Heart right ventricle (tissue), 16 donors: Measurements from ENCODE around the gene PARD3. TPM values are rescaled to one million over a fixed set of nuclear protein-coding genes. Genes with fewer than 3 reads are reported as not detected.

Experiments used
- ATAC-seq, 8 donors: fragments of 200-7000 bp; cut with Tn5 transposase; one replicate each; pipeline ENCODE4 v1.9.1; 2020; ENCODE audit warnings: mild to moderate bottlenecking in 8 of 8, moderate library complexity in 8 of 8, moderate number of reproducible peaks in 1 of 8
- DNase-seq, 2 donors: peaks; one replicate each; pipeline ENCODE4 v3.0.0-alpha.2; 2020
- H3K27ac ChIP-seq, 10 donors: fragments of 200-600 bp; sonication (generic) in 2 of 10; one replicate each; pipeline versions ENCODE4 v1.5.0 to v1.8.0; 2020 to 2022; ENCODE audit warnings: mild to moderate bottlenecking in 3 of 10
- H3K27me3 ChIP-seq, 7 donors: fragments of 200-600 bp; one replicate each; pipeline ENCODE4 v1.8.0; 2021 to 2022; ENCODE audit warnings: mild to moderate bottlenecking in 2 of 7
- H3K36me3 ChIP-seq, 9 donors: fragments of 200-600 bp; sonication (generic) in 1 of 9; one replicate each; pipeline versions ENCODE4 v1.5.0 to v1.8.0; 2020 to 2022; ENCODE audit warnings: mild to moderate bottlenecking in 2 of 9
- H3K4me1 ChIP-seq, 9 donors: fragments of 200-600 bp; sonication (generic) in 1 of 9; one replicate each; pipeline versions ENCODE4 v1.5.0 to v1.8.0; 2020 to 2022; ENCODE audit warnings: mild to moderate bottlenecking in 4 of 9
- H3K4me3 ChIP-seq, 10 donors: fragments of 200-600 bp; sonication (generic) in 2 of 10; one replicate each; pipeline versions ENCODE4 v1.5.0 to v1.8.0; 2020 to 2022; ENCODE audit warnings: mild to moderate bottlenecking in 7 of 10, moderate library complexity in 2 of 10
- H3K9me3 ChIP-seq, 11 donors: fragments of 200-600 bp in 10 of 11; sonication (generic) in 2 of 11; one replicate each; pipeline versions ENCODE4 v1.5.0 to v1.8.0; 2013 to 2022; ENCODE audit warnings: mild to moderate bottlenecking in 2 of 11, control low read depth in 1 of 11, moderate library complexity in 1 of 11
- CTCF ChIP-seq, 9 donors: fragments of 200-600 bp; sonication (generic) in 2 of 9; IDR thresholded peaks; one replicate each; pipeline versions ENCODE4 v1.5.0 to v1.8.0; 2021 to 2022; ENCODE audit warnings: antibody characterized with exemption in 9 of 9, mild to moderate bottlenecking in 5 of 9, moderate library complexity in 1 of 9
- WGBS, 2 donors: extraction: QIAGEN DNeasy Blood & Tissue Kit; methylation state at CpG; one replicate each; pipeline ENCODE4 v1.1.7; 2013; ENCODE audit warnings: inconsistent platforms in 1 of 2; 5-methylcytosine and 5-hydroxymethylcytosine counted together
- intact Hi-C, 10 donors: fragments of 100-400 bp; cut with DNase I; formaldehyde crosslinking; loops; one replicate each; pipeline versions ENCODE4 v1.11.1 to v1.14.2; 2022
- polyA plus RNA-seq, 2 donors: library from polyadenylated mRNA; stranded (reverse); fragments of 200-250 nt; gene quantifications; one replicate each; pipeline ENCODE4 v1.2.3, GENCODE V29; 2013
- total RNA-seq, 10 donors: library from RNA; stranded (reverse); fragmentation: NEBNext Ultra II Directional in 3 of 10; extraction: Animal tissue kit (Norgen Biotek cat#: 25700) in 3 of 10; gene quantifications; one replicate each; pipeline versions ENCODE4 v1.2.1 to v1.2.4, GENCODE V29; 2021 to 2023
- donor health status: Arrhythmogenic right ventricular cardiomyopathy.
- donor health status: ischemic (EF 13 %, LVEDD 7.1; RV severe dilation, severe dysfunction).
- donor health status: healthy with polysubstance abuse.
- donor health status: DM: no; HTN: yes; CAD: no.
- donor health status: DM: no; HTN: no; CAD: no.
- donor health status: ischemic (EF 25% LVEDD 6.9; RV normal size, moderate dysfunction).
- donor health status: ischemic (EF 25% LVEDD 5.7; RV mildly dilated, moderate dysfunction).
- donor health status: healthy.
- donor health status: DM: yes; HTN: yes; CAD: no.
- donor health status: Ischemic cardiomyopathy.
- donor health status: ischemic (EF 35%, LVEDD 5.7; RV mildly dilated, moderate dysfunction).
- donor health status: nonischemic (EF 11% LVEDD 7.7; RV severe dilation, severe dysfunction).
- donor health status: DM: yes; HTN: yes; CAD: no.
- donor health status: PGD.
- donor health status: ischemic (EF 29% LVEDD 5.4; RV normal size, mild dysfunction).
- donor health status: nonischemic (EF 23%, LVEDD 6.1; RV moderate dilation, normal function).

The PARD3 gene
- total and polyA plus RNA-seq, 12 donors = 19.7 to 41.8 (median 34.2) TPM

DNA sequence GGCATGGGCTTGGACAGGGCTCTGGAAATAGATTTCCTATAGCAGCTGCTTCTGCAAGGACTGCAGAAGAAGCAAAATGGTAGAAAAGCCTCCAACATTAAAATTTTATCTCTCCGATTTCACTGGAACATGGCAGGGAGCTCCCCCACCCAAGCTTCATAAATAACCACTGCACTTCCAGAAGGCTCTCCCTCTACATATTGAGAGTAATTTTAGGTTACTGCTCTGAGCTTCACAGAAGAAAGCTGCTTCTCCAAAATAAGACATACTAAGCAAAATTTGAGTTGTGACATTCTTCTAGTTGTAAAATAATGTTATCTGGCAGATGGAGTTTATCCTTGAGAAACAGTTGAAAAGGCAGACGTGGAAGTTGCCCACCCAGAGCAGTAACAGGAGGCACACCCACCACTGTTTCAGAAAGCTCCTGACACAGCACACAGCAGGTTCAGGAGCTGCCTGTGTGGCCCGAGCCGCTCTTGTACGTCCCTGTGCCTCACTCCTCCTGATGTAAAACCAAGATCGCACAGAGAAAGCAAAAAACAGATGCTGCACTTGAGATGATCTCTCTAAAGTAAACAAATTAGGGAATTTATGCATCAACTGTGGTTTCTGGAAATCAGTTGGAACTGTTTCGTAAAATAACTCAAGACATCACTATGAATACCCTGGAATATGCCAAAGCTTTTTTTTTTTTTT is 621.0 kb downstream of the PARD3 start:
- intact Hi-C loops = no loop called here
- Histone ChIP-seq H3K9me3 (no peaks in the 10 kb centered on the region), H3K4me3 (no peak overlapping the region), H3K36me3 (no peaks in the 10 kb centered on the region), H3K4me1 (peaks cover 0 to 16% (median 0%) of the 10 kb centered on the region in 9 donors), H3K27me3 (no peaks in the 10 kb centered on the region), H3K27ac (peak overlapping the region in 1 of 10 donors; percentile 18)
- DNase-seq (no peak), ATAC-seq (peak in 2 of 8 donors; percentile 24 to 28)
- no peak for TF ChIP-seq CTCF (IDR thresholded peaks at IDR 0.05)
- WGBS, 2 donors = 68 to 69% methylated on average over 7 of the region's 7 CpGs

DNA sequence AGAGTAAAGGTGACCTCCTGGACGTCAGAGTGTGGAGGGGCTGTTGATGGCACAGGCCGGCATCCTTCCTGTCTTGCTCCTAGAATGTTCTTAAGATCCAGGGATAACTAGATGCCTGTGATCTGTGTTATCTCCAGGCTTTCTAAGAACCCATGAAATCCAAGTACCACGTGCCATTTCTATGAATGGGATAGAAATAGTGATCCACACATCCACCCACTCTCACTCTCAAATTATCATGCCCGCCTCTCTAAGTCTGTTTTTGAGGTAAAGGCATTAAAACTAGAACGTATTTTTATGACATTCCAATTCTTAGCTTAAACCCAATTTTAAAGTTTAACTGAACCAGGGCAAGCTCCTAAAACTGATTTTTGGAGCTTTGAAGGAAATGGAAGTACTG is 622.5 kb downstream of the PARD3 start:
- 81 to 84% methylated on average over 5 of the region's 5 CpGs for WGBS, 2 donors

GRCh38 chr10:34191406-34191805 is 623.7 kb downstream of the PARD3 start:
- no peak for ATAC-seq
- 59 to 76% methylated on average over 3 of the region's 3 CpGs for WGBS, 2 donors
- Histone ChIP-seq H3K9me3 (no peaks in the 10 kb centered on the region), H3K27ac (no peak overlapping the region), H3K27me3 (no peaks in the 10 kb centered on the region), H3K4me3 (no peak overlapping the region), H3K36me3 (no peaks in the 10 kb centered on the region), H3K4me1 (peaks cover 0 to 20% (median 0%) of the 10 kb centered on the region in 9 donors)
- no peak for TF ChIP-seq CTCF (IDR thresholded peaks at IDR 0.05)
- DNase-seq = no peak
- intact Hi-C loops = no loop called here

More for the DNA sequence above, 622.5 kb downstream of the PARD3 start:
- no peak for TF ChIP-seq CTCF (IDR thresholded peaks at IDR 0.05)
- no peaks in the 10 kb centered on the region for H3K27me3 ChIP-seq
- H3K36me3 ChIP-seq = no peaks in the 10 kb centered on the region
- H3K9me3 ChIP-seq = no peaks in the 10 kb centered on the region
- DNase-seq (no peak), ATAC-seq (no peak)
- H3K27ac ChIP-seq = no peak overlapping the region
- intact Hi-C loops = no loop called here
- no peak overlapping the region for H3K4me3 ChIP-seq
- peaks cover 0 to 16% (median 0%) of the 10 kb centered on the region in 9 donors for H3K4me1 ChIP-seq

DNA sequence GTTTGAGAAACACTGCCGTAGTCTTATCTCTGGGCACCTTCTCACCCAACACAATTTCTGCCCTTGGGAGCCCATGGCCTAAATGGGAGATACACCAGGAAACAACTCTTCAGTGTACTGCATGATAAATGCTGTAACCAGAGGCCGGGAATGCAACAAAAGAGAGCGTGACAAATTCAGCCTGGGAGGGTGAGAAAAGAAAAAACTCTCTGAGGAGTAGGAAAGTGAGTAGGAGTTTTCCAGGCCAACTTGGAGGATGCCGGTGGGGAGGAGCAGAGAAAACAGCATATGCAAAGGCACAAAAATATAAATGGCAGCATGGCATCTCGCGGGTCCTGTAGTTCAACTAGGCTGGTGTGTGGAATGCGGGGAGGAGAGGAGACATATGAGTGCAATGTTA is 624.5 kb downstream of the PARD3 start:
- no peak overlapping the region for H3K27ac ChIP-seq
- no peaks in the 10 kb centered on the region for H3K27me3 ChIP-seq
- intact Hi-C loops = no loop called here
- ATAC-seq (no peak), DNase-seq (no peak)
- H3K36me3 ChIP-seq = no peaks in the 10 kb centered on the region
- no peak overlapping the region for H3K4me3 ChIP-seq
- TF ChIP-seq CTCF (IDR thresholded peaks at IDR 0.05) = no peak
- H3K4me1 ChIP-seq = peaks cover 0 to 27% (median 5%) of the 10 kb centered on the region in 9 donors
- no peaks in the 10 kb centered on the region for H3K9me3 ChIP-seq
- WGBS, 2 donors = 81 to 84% methylated on average over 7 of the region's 7 CpGs
